Smooth muscle cell (in vitro differentiated cells): ENCODE results near the gene SKI. TPM values are rescaled to one million over a fixed set of nuclear protein-coding genes. Genes with fewer than 3 reads are reported as not detected.

ENCODE experiments used
- DNase-seq: peaks from one replicate; lab custom pipeline; 2025; ENCODE audit not compliant: unreplicated experiment; lab: John Stamatoyannopoulos, UW
- H2AFZ ChIP-seq: fragments of 200-600 bp; sonication (generic); 2 replicates; pipeline ENCODE4 v1.6.0; 2016; ENCODE audit warnings: antibody characterized with exemption, low read depth, mild to moderate bottlenecking
- H3F3A ChIP-seq: fragments of 200-600 bp; sonication (generic); 2 replicates; pipeline ENCODE4 v1.6.0; 2017; ENCODE audit warnings: antibody characterized with exemption, low read depth
- H3K27ac ChIP-seq: fragments of 200-600 bp; sonication (generic); 2 replicates; pipeline ENCODE4 v1.5.1; 2016; ENCODE audit warnings: low read depth, mild to moderate bottlenecking
- H3K27me3 ChIP-seq: fragments of 200-600 bp; sonication (generic); 2 replicates; pipeline ENCODE4 v1.6.1; 2016; ENCODE audit warnings: low read depth, mild to moderate bottlenecking
- H3K36me3 ChIP-seq: fragments of 200-600 bp; sonication (generic); 2 replicates; pipeline ENCODE4 v1.5.1; 2016; ENCODE audit warnings: low read depth
- H3K4me1 ChIP-seq: fragments of 200-600 bp; sonication (generic); 2 replicates; pipeline ENCODE4 v1.5.1; 2016; ENCODE audit warnings: low read depth
- H3K4me2 ChIP-seq: fragments of 200-600 bp; sonication (generic); 2 replicates; pipeline ENCODE4 v1.6.0; 2016; ENCODE audit warnings: mild to moderate bottlenecking
- H3K4me3 ChIP-seq: fragments of 200-600 bp; sonication (generic); 2 replicates; pipeline ENCODE4 v1.5.1; 2016; ENCODE audit warnings: mild to moderate bottlenecking
- H3K79me2 ChIP-seq: fragments of 200-600 bp; sonication (generic); 2 replicates; pipeline ENCODE4 v1.6.0; 2016; ENCODE audit warnings: low read depth, mild to moderate bottlenecking
- H3K9ac ChIP-seq: fragments of 200-600 bp; sonication (generic); 2 replicates; pipeline ENCODE4 v1.6.0; 2016; ENCODE audit warnings: low read depth
- H3K9me3 ChIP-seq: fragments of 200-600 bp; sonication (generic); replicated peaks from 2 replicates; pipeline ENCODE4 v1.5.1; 2016; ENCODE audit warnings: low read depth
- H4K20me1 ChIP-seq: fragments of 200-600 bp; sonication (generic); 2 replicates; pipeline ENCODE4 v1.6.0; 2016; ENCODE audit warnings: low read depth
- WGBS: methylation state at CpG from one replicate; pipeline ENCODE4 v1.1.7; 2016; ENCODE audit warnings: low lambda C conversion rate; 5-methylcytosine and 5-hydroxymethylcytosine counted together
- polyA plus RNA-seq: library from polyadenylated mRNA; unstranded; fragments of >200 nt; fragmentation: Nextera tagmentation; extraction: Ambion mirVana; gene quantifications from 2 replicates; pipeline ENCODE4 v1.2.1, GENCODE V29; 2016
- total RNA-seq: library from RNA; depleted of rRNA; stranded (reverse); fragments of >200 nt; gene quantifications from 2 replicates; pipeline ENCODE4 v1.2.3, GENCODE V29; 2014
- TF ChIP-seq, protein P1 (sequence below): fragments of 200-600 bp; sonication (generic); IDR thresholded peaks from 2 replicates; pipeline ENCODE4 v1.5.1; 2017; ENCODE audit warnings: borderline replicate concordance, mild to moderate bottlenecking, antibody characterized with exemption; ENCODE audit not compliant: insufficient read depth, poor library complexity, severe bottlenecking

Gene SKI
- total and polyA plus RNA-seq, 2 experiments from 2014 or later = 4.2 to 19.6 TPM

DNA sequence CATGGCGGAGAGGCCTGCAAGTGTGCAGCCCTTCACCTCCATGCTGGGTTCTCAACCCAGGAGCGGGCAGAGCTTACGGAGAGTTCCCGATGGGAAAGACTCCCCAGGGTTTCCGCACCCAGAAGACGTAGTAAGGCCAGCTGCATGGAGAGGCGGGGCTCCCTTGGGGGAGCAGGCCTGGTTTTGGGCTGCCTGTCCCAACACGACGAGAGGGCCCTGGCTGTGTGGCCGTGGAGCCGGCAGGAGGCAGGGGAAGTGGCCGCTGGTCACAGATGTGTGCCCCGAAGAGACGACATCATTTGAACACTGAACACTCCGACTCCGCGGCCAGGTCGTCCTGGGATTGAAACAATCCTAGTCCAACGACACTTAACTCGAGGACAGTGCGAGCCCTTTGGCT lies 106.2 kb downstream of the SKI start:
- H3K4me2 ChIP-seq = no peak overlapping the region
- DNase-seq = no peak
- H3K4me1 ChIP-seq = no peaks in the 10 kb centered on the region
- no peaks in the 10 kb centered on the region for H4K20me1 ChIP-seq
- TF ChIP-seq, protein P1, sequence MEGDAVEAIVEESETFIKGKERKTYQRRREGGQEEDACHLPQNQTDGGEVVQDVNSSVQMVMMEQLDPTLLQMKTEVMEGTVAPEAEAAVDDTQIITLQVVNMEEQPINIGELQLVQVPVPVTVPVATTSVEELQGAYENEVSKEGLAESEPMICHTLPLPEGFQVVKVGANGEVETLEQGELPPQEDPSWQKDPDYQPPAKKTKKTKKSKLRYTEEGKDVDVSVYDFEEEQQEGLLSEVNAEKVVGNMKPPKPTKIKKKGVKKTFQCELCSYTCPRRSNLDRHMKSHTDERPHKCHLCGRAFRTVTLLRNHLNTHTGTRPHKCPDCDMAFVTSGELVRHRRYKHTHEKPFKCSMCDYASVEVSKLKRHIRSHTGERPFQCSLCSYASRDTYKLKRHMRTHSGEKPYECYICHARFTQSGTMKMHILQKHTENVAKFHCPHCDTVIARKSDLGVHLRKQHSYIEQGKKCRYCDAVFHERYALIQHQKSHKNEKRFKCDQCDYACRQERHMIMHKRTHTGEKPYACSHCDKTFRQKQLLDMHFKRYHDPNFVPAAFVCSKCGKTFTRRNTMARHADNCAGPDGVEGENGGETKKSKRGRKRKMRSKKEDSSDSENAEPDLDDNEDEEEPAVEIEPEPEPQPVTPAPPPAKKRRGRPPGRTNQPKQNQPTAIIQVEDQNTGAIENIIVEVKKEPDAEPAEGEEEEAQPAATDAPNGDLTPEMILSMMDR = no peak
- H3K27me3 ChIP-seq = no peaks in the 10 kb centered on the region
- no peak overlapping the region for H2AFZ ChIP-seq
- H3K79me2 ChIP-seq = no peaks in the 10 kb centered on the region
- no peaks in the 10 kb centered on the region for H3F3A ChIP-seq
- H3K9ac ChIP-seq = no peak overlapping the region
- no peak overlapping the region for H3K4me3 ChIP-seq
- 89% methylated on average over 21 of the region's 21 CpGs for WGBS
- H3K36me3 ChIP-seq = no peaks in the 10 kb centered on the region
- no peaks in the 10 kb centered on the region for H3K9me3 ChIP-seq
- H3K27ac ChIP-seq = no peak overlapping the region

DNA sequence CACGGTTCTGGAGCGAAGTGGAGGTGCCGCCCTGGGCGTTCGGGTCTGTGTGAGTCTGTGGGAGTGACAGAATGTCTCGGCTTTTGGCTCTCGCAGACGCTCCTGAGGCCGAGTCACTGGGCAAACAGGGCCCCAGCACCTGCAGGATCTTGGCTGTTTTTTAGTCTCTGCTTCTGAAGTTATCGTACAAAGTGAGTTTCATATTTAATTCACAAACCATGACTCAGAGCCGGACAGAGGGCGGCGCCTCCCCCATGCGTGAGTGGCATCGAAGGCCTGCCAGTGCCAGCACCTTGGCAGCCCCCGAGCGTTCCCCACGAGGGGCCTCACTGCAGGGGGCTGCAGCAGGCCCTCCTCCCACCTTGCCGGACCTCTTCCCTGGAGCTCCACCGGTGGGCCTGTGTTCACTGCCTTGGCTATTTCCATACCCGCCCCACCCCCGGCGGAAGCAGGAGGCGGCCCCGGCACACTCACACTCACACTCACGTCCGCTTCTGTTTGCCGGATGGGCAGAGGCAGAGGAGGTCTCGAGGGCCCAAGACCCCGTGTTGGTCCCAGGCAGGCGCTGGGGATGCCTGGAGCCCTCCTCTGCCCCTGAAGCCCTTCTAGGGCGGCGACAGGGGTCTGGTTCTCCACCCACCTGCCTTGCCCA lies 106.9 kb downstream of the SKI start:
- Histone ChIP-seq H3K36me3 (no peaks in the 10 kb centered on the region), H3K4me2 (no peak overlapping the region), H4K20me1 (no peaks in the 10 kb centered on the region), H2AFZ (no peak overlapping the region), H3F3A (no peaks in the 10 kb centered on the region), H3K27me3 (no peaks in the 10 kb centered on the region), H3K4me3 (no peak overlapping the region), H3K4me1 (no peaks in the 10 kb centered on the region), H3K79me2 (no peaks in the 10 kb centered on the region), H3K27ac (no peak overlapping the region), H3K9me3 (no peaks in the 10 kb centered on the region), H3K9ac (no peak overlapping the region)
- DNase-seq = no peak
- WGBS = 90% methylated on average over 32 of the region's 33 CpGs
- TF ChIP-seq, protein P1 = no peak

DNA sequence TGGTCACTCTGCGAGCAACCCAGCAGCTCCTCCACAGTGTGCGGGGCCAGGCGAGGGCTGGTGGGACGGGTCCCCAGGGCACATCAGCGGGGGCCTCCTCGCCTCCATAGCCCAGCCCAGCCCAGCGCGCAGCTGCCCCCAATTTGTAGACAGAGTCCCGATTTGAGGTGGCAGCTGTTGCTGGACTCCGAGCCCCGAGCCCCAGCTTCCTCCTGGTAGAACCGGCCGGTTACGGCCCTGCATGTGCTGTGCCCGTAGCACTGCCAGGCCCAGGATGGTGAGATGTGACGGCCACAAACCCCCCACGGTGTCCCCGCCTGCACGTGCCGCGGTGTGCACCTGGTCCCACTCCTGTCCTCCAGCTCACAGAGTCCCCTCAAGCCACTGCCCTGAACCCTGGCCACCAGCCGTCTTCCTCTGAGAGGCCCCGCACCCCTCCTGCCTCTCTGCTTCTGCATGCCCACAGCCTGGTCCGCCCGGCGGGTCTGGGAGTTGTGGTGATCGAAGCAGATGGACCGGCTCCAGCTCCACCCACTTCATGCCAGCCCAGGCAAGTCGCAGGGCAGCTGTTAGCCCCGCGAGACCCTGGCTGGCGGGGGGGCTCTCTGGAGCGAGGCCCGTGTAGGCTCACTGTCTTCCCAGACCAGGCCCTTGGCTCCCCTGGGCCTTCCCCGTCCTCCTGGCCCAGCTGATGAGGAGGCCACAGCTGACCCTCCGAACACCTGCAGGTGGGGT lies 107.8 kb downstream of the SKI start:
- H3K27me3 ChIP-seq = no peaks in the 10 kb centered on the region
- no peak overlapping the region for H3K27ac ChIP-seq
- DNase-seq = no peak
- H2AFZ ChIP-seq = no peak overlapping the region
- H3K4me1 ChIP-seq = no peaks in the 10 kb centered on the region
- no peak overlapping the region for H3K4me2 ChIP-seq
- TF ChIP-seq, protein P1 = no peak
- H3K79me2 ChIP-seq = no peaks in the 10 kb centered on the region
- no peak overlapping the region for H3K4me3 ChIP-seq
- no peaks in the 10 kb centered on the region for H3K36me3 ChIP-seq
- 97% methylated on average over 36 of the region's 36 CpGs for WGBS
- no peaks in the 10 kb centered on the region for H3K9me3 ChIP-seq
- no peaks in the 10 kb centered on the region for H3F3A ChIP-seq
- H3K9ac ChIP-seq = no peak overlapping the region
- no peaks in the 10 kb centered on the region for H4K20me1 ChIP-seq
